Endothelial cell (in vitro differentiated cells): ENCODE measurements around the gene MTR. TPM values are rescaled to one million over a fixed set of nuclear protein-coding genes. Genes with fewer than 3 reads are reported as not detected.

ENCODE experiments used
- DNase-seq: peaks from one replicate; pipeline ENCODE4 v3.0.0; 2021; ENCODE audit warnings: low spot score
- H3K27ac Mint-ChIP-seq: one replicate; pipeline ENCODE4 v1.8.0; 2021; ENCODE audit warnings: mixed read lengths, inconsistent platforms; ENCODE audit not compliant: unreplicated experiment
- H3K27me3 Mint-ChIP-seq: one replicate; pipeline ENCODE4 v1.8.0; 2021; ENCODE audit warnings: mild to moderate bottlenecking, moderate library complexity, mixed read lengths, inconsistent platforms; ENCODE audit not compliant: unreplicated experiment
- H3K36me3 Mint-ChIP-seq: one replicate; pipeline ENCODE4 v1.8.0; 2021; ENCODE audit warnings: mild to moderate bottlenecking, low read depth, mixed read lengths, inconsistent platforms; ENCODE audit not compliant: unreplicated experiment
- H3K4me1 Mint-ChIP-seq: one replicate; pipeline ENCODE4 v1.8.0; 2021; ENCODE audit warnings: mild to moderate bottlenecking, mixed read lengths, inconsistent platforms; ENCODE audit not compliant: unreplicated experiment
- H3K4me3 Mint-ChIP-seq: one replicate; pipeline ENCODE4 v1.8.0; 2021; ENCODE audit warnings: mild to moderate bottlenecking, mixed read lengths, inconsistent platforms; ENCODE audit not compliant: unreplicated experiment
- H3K9me3 Mint-ChIP-seq: one replicate; pipeline ENCODE4 v1.8.0; 2021; ENCODE audit warnings: mixed read lengths, inconsistent platforms; ENCODE audit not compliant: unreplicated experiment
- total RNA-seq: library from RNA; stranded (reverse); fragmentation: NEBNext Ultra II Directional; extraction: Animal tissue kit (Norgen Biotek cat#: 25700); gene quantifications from one replicate; pipeline ENCODE4 v1.2.1, GENCODE V29; 2021; ENCODE audit not compliant: unreplicated experiment
- TF ChIP-seq, protein P1 (sequence below): fragments of 200-600 bp; sonication (generic); IDR thresholded peaks from one replicate; pipeline ENCODE4 v1.5.0; 2021; ENCODE audit warnings: antibody characterized with exemption; ENCODE audit not compliant: unreplicated experiment

The MTR gene
- total RNA-seq, 1 donor from 2014 or later, result 44.5 TPM

- TF ChIP-seq, protein P1, sequence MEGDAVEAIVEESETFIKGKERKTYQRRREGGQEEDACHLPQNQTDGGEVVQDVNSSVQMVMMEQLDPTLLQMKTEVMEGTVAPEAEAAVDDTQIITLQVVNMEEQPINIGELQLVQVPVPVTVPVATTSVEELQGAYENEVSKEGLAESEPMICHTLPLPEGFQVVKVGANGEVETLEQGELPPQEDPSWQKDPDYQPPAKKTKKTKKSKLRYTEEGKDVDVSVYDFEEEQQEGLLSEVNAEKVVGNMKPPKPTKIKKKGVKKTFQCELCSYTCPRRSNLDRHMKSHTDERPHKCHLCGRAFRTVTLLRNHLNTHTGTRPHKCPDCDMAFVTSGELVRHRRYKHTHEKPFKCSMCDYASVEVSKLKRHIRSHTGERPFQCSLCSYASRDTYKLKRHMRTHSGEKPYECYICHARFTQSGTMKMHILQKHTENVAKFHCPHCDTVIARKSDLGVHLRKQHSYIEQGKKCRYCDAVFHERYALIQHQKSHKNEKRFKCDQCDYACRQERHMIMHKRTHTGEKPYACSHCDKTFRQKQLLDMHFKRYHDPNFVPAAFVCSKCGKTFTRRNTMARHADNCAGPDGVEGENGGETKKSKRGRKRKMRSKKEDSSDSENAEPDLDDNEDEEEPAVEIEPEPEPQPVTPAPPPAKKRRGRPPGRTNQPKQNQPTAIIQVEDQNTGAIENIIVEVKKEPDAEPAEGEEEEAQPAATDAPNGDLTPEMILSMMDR, result no peak
- Mint-ChIP-seq H3K36me3 (peaks cover 4% of the 10 kb centered on the region), H3K4me1 (peaks cover 6% of the 10 kb centered on the region), H3K4me3 (no peak overlapping the region), H3K27ac (no peak overlapping the region), H3K27me3 (no peaks in the 10 kb centered on the region), H3K9me3 (no peaks in the 10 kb centered on the region)
- no peak for DNase-seq
Observed at GRCh38 chr1:236848274-236848923, 53.3 kb downstream of the MTR start.

GRCh38 chr1:236850077-236850979 is 55.2 kb downstream of the MTR start:
- Mint-ChIP-seq H3K9me3 (no peaks in the 10 kb centered on the region), H3K27ac (no peak overlapping the region), H3K27me3 (no peaks in the 10 kb centered on the region), H3K36me3 (peaks cover 4% of the 10 kb centered on the region), H3K4me1 (peaks cover 6% of the 10 kb centered on the region), H3K4me3 (no peak overlapping the region)
- TF ChIP-seq, protein P1, result no peak
- no peak for DNase-seq

DNA sequence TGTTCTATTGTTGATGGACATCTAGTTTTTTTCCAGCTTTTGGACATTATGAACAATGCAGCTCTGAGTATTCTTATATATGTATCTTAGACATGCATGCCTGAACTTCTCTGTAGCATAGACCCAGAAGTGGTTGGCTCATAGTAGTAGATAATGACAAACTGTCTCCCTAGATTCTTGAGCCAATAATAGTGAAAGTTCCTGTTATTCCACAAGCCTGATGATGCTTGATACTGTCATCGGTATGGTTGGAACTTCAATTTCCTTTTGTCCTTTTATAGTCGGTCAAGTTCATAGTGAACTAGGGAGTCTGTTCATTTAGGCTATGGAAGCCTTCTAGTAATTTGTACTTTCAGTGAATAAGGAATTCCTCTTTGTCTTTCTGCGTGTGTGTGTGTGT is 56.8 kb downstream of the MTR start:
- H3K4me1 Mint-ChIP-seq, result peaks cover 6% of the 10 kb centered on the region
- H3K9me3 Mint-ChIP-seq, result no peaks in the 10 kb centered on the region
- H3K36me3 Mint-ChIP-seq, result peaks cover 10% of the 10 kb centered on the region
- DNase-seq, result no peak
- H3K27ac Mint-ChIP-seq, result no peak overlapping the region
- no peak overlapping the region for H3K4me3 Mint-ChIP-seq
- H3K27me3 Mint-ChIP-seq, result no peaks in the 10 kb centered on the region
- TF ChIP-seq, protein P1, result no peak

GRCh38 chr1:236853921-236854604 is 59.0 kb downstream of the MTR start:
- Mint-ChIP-seq H3K9me3 (no peaks in the 10 kb centered on the region), H3K4me1 (no peaks in the 10 kb centered on the region), H3K27ac (no peak overlapping the region), H3K36me3 (peaks cover 17% of the 10 kb centered on the region), H3K27me3 (peaks cover 2% of the 10 kb centered on the region), H3K4me3 (no peak overlapping the region)
- TF ChIP-seq, protein P1, result no peak
- no peak for DNase-seq
